Frontal cortex (tissue), 4 donors: Measurements from ENCODE around the gene TSPAN5. TPM values are rescaled to one million over a fixed set of nuclear protein-coding genes. Genes with fewer than 3 reads are reported as not detected.
"Not testable (repeated sequence)": the region's sequence is repeated elsewhere in the genome, so short reads cannot be mapped to it uniquely, and the experiment has no call there.

Experiments used
- DNase-seq, 2 donors: peaks; one replicate each; pipeline ENCODE4 v3.0.0; 2012; ENCODE audit warnings: low spot score in 2 of 2
- FAIRE-seq: peaks from 2 replicates; lab custom pipeline; 2012; peaks lifted over from hg19 to GRCh38; lab: Jason Lieb, UNC
- total RNA-seq: library from RNA; depleted of rRNA; stranded (reverse); fragments of >200 nt; gene quantifications from one replicate; pipeline ENCODE4 v1.2.3, GENCODE V29; 2014
- donor health status: control.
- donor health status: control.
- donor health status: control.

Gene TSPAN5
- 67.3 TPM for total RNA-seq

DNA sequence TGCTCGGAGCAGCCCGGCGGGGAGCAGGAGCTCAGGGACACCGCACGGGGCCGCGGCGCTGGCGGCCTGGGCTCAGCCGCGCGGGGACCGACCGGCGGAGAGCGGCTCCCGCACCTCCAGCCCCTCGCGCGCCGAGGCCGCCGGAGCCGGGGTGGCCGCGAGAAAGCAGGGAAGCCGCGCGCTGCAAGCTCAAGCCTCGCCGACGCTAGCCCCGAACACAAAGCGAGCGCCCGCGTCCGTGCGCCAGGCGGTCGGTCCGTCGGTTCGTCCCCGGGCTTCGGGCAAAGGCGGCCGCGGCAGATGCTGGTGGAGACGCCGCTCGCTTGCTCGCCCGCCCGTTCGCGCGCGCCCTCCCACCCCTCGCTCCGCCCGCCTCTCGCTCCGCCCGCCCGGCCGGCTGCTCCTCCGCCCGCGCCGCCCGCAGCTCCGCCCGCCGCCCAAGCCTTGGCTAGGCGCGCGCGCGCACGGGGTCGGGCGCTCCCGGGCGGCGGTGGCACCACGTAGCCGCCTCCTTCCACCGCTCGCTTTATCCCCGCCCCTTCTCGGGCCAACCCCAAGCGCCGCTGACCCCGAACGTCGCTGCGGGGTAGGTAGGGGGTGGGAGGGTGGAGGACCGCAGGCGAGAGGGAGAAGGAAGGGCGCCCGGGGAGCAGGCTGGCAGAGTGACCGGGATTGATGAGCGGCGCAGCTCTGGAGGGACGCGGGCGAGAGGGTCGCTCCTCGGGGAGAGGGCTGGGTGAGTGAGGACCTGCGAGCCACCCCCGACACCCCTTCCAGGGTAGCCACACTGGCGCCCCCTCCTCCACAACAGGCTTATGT is at the start of gene TSPAN5:
Gene TSPAN5, minus strand, starts transcription at position 325 of the 819 bp plus-strand sequence.
- no peak for FAIRE-seq

DNA sequence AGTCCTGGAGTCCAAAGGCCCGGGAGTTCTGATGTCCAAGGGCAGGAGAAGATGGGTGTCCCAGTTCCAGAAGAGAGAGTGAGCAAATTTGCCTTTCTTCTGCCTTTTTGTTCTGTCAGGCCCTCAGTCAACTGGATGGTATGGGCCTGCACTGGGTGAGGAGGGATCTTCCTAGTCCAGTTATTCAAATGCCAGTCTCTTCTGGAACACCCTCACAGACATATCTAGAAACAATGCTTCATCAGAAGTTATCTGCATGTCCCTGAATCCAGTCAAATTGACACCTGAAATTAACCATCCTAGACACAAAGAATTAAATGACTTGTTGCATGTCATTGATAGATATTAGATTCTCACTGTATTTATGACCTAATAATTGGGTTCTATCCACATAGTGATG is 48.5 kb upstream of the TSPAN5 start:
- DNase-seq (no peak), FAIRE-seq (no peak)

More for the DNA sequence above, at the start of gene TSPAN5:
- DNase-seq: peak; percentile 79 to 89

DNA sequence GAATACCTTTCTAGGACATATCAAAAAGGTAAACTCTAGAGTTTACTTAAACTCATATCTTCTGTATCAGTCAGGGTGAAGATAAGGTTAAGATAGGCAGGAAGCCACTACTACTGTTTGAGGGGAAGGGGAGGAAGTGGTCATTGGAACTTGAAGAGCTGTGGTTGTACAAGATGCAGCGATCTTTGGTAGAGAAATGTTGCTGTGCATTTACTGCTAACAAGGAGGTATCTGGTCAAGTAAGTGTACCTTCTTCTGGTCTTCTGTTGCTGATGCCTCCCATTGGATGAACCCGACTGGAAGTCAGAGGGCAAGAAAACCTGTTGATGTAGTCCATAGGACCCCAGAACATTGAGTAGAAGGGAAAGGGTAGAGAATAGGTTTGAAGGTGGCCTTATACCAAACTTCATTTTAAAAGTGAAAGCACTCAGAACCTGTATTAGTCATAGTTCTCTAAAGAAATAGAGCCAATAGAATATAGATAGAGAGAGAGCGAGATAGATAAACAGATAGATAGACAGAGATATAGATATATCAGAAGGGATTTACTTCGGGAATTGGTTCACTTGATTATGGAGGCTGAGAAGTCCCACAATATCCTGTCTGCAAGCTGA is 47.9 kb upstream of the TSPAN5 start:
- DNase-seq (no peak), FAIRE-seq (no peak)

DNA sequence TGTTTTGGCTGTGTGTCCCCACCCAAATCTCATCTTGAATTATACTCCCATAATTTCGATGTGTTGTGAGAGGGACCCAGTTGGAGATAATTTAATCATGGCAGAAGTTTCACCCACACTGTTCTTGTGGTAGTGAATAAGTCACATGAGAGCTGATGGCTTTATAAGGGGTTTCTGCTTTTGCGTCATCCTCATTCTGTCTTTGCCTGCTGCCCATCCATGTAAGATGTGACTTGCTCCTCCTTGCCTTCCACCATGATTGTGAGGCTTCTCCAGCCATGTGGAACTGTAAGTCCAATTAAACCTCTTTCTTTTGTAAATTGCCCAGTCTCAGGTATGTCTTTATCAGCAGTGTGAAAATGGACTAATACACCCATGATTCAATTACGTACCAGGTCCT is 47.2 kb upstream of the TSPAN5 start:
- DNase-seq, FAIRE-seq: not testable (repeated sequence)

DNA sequence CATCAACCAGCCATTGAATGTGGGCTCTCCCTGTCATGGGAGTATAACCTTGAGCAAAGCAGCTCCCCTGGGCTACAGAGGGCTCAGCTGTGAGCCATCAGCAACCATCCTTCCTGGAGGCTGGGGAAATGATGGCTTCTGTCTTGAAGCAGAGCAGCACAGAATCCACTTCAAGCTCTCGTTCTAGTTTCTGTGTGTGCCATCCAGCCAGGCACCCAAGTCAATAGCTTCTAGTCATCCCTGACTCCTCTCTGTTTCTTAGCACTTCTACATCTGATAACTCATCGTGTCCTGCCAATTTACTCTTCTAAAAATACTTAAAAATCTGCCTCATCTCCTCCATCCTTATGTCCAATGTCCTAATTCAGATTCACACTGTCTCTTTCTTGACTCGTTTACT is 42.2 kb upstream of the TSPAN5 start:
- DNase-seq (no peak), FAIRE-seq (no peak)

DNA sequence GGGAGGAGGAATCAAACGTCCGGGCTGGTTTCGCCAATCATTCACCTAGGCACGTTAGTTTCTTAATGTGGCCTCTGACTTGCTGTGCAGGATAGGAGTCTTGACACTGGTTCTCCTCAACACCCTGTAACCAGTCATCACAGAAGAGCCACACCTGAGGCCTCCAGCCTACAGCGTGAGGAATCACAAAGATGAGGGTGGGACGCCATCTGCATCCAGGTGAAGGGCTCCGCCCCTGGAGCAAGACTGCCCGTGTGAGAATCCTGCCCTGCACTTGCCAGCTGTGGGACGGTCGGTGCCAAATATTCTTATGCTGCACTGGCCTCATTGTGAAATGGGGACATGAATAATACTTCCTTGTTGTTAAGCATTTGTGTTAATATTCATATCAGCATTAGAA is 35.7 kb upstream of the TSPAN5 start:
- DNase-seq: no peak
- FAIRE-seq: no peak

DNA sequence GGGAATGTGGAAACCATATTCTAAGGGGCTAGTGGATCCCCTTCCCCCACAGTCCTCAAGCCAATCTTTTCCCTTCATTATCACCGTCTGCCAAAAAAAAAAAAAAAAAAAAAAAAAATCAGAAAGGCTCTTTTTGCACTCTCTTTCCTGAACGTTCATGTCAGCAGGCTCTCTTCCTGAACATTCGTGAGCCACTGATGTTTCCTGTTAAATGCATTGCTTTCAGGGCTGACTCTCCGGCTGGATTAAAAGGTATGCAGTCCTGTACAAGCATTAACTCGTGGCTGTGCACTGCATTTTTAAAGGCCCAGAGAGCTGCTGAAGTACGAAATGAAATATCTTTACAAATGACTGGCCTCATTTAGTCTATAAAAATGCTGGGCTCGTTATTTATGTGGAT is 34.0 kb upstream of the TSPAN5 start:
- FAIRE-seq: no peak
- DNase-seq: no peak

DNA sequence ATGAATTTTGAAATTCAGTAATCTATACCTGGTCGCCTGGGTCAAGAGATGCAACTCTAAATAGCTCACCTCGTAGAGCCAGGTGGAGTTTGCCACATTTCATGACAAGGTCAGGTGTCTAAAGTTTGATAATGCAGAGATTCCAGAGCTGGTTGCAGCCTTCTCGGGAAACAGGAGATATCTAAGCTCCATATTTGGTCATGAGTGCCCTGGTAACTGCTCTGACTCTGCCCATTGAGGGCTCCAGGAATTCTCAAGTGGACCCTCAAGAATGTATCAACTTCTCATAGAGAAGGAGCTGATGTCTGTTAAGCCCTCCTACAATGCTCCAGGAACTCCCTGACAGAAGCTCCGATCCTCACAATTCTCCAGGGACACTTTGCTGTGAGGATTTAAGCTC is 33.2 kb upstream of the TSPAN5 start:
- DNase-seq (no peak), FAIRE-seq (no peak)

DNA sequence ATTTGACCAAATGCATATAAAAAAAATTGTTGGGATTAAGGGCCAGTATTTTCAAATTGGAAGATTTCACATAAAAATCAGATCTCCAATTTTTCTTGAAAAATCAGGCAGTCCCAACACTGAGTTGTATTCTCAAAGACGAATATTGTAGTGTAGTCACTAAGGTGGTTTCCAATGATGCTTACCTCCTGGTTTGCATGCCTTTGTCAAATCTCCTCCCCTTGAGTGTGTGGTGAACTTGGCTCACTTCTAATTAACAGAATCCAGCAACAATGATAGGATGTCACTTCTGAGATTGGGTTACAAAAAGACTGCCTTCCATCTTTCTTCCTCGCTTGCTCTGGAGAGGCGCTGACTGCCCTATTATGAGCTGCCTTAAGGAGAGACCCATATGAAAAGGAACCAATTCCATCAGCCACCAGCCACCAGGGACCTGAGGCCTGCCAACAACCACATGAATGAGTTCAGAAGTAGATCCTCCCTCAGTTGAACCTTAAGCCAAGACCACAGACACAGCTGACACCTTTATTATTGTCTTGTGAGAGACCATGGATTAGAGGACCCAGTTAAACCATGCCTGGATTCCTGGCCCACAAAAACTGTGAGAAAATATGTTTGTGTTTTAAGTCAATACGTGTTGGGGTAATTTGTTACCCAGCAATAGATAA is 31.2 kb upstream of the TSPAN5 start:
- DNase-seq (no peak), FAIRE-seq (no peak)

DNA sequence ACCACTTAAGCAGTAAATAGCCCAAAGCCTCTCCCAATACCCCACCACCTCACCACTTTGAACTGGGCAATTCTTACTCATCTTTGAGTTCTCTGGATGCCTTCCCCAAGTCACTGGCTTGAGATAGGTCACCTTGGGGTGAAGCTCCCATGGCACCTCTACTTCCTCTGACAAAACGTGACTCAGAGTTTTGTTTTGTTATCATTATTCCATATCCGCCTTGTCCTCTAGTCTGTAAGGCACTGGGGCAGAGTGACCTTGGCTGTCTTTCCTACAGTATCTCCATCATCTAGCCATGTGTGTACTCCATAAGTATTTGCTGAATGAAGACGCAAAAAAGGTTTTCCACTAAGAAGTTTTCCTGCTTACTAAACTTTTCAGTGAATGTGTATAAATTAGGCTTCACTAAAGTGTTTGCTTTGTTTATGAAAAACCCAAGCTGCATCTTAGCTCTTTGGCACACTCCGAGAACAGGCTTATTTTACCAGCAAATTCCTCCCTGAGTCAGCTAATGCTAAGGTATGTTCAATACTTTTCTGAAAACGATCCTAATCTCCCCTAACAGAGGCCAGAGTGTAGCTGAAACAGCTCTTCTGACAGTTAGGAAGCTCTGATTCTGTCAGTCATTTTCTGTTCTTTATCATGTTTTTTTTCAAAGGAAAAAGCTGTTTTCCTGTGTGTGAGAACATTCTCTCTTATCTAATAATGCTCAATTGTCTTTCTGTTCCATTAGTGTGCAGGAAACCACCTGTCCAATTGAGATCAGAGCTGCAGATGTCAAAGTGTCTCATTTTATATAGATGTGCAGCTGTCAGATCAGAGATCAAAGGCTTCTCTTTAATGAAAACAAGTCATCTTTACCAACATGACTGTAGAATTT is 30.2 kb upstream of the TSPAN5 start:
- DNase-seq (no peak), FAIRE-seq (no peak)

DNA sequence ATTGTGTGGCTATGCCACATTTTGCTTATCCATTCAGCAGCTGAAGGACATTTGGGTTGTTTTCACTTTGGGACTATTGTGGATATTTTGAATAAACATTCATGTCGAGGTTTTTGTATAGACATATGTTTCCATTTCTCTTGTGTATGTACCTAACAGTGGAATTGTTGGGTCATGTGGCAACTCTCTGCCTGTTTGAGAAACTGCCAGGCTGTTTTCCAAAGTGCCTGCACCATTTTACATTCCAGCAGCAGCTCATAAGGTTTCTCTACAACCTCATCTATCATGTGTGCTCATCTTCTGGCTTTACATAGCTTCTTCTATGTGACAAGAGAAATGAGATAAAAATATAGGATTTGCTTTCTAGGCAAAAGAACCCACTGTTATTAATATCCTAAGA is 29.5 kb upstream of the TSPAN5 start:
- FAIRE-seq (no peak), DNase-seq (no peak)

DNA sequence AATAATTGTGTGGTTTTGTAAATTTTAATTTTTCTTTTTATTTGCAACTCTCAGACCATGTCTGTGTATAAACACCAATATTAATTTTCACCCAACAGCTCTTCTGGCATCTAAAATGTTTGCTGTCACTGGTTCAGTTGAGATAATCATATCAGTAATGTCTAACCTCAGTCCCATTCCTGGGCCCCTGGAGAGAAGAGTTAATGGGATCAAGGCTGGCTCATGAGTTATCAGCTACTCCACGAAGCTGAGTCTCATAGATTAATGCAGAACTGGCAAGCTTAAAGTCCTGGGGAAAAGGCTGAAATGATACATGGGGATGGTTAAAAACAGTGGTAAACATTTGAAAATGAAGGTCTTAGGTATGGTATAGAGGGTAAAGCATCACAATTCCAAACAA is 28.4 kb upstream of the TSPAN5 start:
- FAIRE-seq (no peak), DNase-seq (no peak)

DNA sequence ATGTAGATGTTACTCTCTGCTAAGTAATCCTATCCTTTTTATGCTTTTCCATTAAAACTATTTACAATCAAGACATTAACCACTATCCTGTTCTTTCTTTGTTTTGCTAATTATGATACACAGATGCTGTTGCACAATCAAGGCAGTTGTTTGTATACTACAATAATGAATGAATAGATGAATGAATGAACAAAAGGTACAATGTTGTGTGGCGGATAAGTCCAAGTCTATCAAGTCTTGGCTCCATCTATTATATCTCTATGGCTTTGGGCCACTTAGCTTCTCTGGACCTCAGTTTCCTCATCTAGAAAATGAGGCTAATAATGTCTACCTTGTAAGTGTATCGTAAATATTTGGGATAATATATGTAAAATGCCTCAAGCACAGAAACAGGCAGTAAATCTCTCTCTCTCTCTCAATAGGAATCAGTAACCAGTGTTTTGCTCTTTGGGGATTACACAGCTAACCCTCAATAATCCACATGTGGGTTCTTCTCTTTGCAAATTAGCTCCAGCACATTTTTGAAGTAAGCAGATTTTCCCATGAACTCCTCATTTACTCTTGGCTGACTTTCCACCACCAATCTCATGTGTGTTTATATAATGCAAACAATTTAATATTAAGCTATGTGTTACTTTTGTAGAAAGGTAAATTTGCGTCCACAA is 27.8 kb upstream of the TSPAN5 start:
- no peak for FAIRE-seq
- no peak for DNase-seq

DNA sequence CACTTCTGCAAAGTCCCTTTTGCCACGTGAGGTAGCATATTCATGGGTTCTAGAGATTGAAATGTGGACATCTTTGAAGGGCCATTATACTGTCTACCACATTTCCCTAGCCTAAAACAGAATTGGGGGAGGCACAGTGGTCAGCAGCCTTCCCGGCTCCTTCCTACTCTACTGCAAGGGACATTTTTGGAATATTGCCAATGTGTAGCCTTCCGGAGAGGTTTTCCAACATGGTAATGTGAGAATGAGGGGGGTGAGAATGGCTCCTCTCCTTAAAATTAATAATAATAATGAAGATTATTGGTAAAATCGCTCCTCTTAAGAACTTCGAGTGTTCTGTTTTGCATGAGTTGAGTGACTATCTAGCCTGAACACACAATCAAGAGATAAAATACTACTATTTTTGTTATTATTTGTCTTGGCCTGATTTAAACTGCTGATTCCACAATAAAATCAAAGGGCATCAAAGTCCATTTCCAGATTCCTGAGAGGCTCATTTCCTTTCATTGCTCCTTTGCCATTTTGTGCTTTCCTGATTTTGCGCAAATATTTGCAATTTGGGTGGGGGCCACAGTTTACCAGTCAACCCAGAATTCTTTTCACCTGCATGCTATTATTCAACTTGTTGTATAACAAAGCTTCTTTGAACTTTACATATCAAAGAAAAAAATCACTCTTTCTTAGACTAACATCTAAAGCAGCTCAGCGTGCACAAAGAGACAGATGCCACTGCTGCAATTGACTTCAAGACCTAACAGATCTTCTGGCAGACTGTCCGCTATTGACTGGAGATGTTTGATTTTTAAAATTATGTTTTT is 27.0 kb upstream of the TSPAN5 start:
- DNase-seq (no peak), FAIRE-seq (no peak)

DNA sequence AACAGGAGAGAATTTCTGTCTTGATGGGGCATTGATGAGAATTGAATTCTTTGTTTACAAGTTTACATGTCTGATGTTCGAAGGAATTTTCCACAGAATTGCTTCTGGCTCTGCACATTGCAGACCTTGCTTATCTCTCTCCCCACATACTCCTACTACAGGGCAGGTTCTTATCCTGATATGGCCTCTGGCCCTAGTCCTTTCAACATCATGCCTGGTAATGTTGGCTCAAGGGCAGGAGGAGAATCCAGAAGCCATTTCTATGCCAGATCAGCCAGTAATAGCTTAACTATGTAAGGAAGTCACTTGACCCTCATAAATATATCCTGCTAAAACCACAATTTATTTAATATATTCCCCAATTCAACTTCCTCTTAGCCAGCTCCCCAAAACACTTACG is 24.3 kb upstream of the TSPAN5 start:
- DNase-seq: no peak
- no peak for FAIRE-seq

DNA sequence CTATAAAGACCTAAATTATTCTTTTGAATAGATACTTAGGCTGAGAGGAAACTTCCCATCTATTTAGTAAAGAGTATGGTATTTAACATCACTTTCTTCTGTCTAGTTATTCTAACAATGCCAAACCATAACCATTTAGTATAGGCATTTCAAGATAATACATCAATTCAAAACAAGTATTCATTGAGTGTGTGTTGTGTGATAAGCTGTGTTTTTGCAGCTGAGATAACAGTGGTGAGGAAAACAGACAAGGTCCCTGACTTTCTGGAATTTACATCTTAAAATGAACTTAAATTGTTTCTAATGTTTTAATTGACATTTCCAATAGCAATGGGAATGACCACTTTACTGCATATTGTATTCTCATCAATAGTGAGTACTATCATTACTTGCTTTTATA is 22.4 kb upstream of the TSPAN5 start:
- no peak for DNase-seq
- no peak for FAIRE-seq

DNA sequence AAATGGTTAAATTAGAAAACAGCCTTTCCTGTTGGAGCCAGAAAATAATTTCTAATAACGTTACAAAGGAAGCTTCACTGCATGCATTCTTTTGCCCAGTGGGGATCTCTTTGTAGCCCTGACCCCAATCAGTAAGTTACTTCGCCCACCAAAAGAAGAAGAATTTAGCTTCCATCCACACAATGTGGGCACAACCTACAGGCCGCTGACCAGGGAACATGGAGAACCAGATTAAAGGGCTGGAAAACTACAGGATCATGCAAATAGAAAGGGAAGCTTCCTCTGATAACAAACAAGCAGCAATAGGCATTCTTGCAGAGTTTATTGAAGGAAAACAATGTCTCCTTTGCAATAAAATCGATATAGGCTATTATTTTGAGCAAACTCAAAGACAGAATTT is 21.3 kb upstream of the TSPAN5 start:
- no peak for FAIRE-seq
- DNase-seq: no peak

DNA sequence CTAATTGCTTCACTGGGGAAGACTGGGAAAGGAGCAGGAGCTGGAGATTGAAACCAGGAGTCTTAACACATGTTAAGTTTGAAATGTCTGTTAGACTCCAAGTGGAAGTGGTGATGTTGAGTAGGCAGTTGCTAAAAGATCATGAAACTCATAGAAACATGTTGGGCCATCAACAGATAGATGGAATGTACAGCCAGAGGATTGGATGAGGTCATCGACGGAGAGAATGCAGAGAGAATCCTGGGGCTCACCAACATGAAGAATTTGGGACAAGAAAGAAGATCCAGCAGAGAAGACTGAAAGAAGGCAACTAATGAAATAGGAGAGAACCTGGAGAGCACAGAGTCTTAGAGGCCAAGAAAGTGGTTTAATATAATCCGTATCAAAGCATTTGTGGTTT is 19.4 kb upstream of the TSPAN5 start:
- FAIRE-seq (no peak), DNase-seq (no peak)
